GM21737 (cell line): Measurements from ENCODE around the gene TXNDC16.

Source experiments
- ATAC-seq: cut with Tn5 transposase; IDR thresholded peaks from one replicate; pipeline ENCODE4 v1.9.1; 2021; ENCODE audit warnings: mild to moderate bottlenecking, moderate library complexity; ENCODE audit not compliant: unreplicated experiment

TXNDC16 gene

GRCh38 chr14:52397844-52398243 is 154.5 kb downstream of the TXNDC16 start:
- no peak for ATAC-seq

- ATAC-seq: no peak
These were observed 156.6 kb downstream of the TXNDC16 start for GRCh38 chr14:52395728-52396127.

GRCh38 chr14:52391881-52392615 is 160.3 kb downstream of the TXNDC16 start:
- no peak for ATAC-seq
